NCI-H524 treated with DMSO at 0.1 percent for 48 hours (cell line): ENCODE results near the gene DUSP28.
"Not testable (repeated sequence)": the region's sequence is repeated elsewhere in the genome, so short reads cannot be mapped to it uniquely, and the experiment has no call there.

Experiments
- DNase-seq: peaks from one replicate; lab custom pipeline; 2025; lab: John Stamatoyannopoulos, UW

The DUSP28 gene, protein sequence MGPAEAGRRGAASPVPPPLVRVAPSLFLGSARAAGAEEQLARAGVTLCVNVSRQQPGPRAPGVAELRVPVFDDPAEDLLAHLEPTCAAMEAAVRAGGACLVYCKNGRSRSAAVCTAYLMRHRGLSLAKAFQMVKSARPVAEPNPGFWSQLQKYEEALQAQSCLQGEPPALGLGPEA

DNA sequence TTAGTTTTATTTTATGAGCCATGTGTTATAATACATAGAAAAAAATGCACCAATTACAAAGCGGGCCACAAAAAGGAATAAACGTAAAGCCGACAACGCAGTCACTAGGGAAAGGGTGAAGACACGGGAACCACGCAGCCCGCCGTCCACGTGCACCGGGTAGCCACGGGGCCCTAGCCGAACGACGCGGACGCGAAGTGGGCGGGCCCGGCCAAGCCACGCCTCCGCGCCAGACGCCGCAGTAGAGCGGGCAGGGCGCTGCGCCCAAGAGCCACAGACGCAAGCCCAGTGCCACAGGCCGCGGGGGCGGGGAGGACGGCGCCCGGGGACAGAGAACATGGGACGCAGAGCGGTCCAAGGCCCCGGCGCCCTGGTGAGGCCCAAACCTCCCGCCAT is at the start of gene DUSP28:
Gene DUSP28 (plus strand): TSS at position 274 of the 396 bp plus-strand sequence. CDS start 328 bp downstream, outside the sequence.
- peak; percentile 36 for DNase-seq

DNA sequence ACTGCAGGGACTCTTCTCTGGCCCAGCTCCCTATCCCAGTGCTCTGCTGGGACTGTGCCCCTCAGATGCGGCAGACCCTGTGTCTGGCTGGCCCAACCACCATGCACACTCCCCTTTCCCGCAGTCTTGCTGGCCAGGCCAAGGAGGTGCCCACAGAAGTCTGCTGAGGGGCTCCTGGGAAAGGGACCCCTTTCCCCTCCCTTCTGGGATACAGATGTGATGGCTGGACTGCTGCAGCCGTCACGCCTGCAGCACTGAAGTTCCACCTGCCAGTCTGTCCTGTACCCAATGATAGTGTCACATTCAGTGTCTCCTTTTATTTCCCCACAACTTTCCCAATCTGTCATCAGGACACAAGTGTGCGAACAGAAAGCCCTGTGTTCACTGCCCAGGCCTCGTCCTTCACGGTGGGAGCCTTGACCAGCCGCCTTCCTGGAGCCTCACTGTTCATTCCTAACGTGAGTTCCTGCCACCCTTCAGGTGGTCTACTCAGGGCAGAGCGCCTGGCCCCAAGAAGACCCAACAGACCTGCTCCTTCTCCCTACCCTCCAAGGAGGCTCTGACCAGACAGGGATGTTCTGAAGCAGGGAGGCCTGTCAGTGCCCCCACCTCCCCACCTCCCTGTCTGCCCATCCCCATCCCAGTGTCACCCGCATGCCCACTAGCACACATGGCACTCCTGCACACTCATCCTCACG is 49.5 kb upstream of the DUSP28 start:
- no peak for DNase-seq

DNA sequence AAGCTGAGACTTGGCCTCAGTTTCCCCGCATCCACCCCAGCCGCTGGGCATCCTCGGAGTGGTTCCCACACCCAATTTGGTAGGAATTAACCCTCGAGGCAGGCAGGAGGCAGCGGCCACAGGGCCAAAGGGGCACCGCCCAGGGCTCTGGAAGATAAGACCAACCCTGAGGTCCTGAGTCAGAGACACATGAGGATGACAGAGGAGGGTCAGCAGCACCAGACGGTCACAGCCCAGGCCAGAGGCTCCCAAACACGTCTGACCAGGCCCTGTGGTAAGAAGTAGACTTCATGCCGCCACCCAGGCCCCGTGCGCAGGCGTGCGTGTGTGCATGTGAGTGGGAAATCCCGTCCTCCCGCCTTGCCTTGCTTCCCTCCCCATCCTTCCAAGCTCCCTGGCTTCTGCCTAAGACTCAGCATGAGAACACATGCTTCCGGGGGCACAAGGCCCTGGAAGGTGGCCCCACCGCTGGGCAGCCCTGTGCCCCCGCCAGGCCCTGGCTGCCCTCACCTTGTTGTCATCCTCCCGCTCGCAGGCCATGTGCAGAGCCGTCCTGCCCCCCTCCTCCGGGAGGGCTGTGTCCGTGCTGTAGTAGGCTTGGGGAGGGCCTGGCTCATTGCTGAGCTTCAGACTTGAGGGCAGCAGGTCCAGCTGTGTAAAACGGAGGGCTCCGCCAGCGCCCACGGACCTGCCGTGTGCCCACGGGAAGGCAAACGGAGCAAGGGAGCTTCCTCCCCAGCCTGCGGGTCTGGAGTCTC is 48.6 kb upstream of the DUSP28 start:
- DNase-seq, result no peak

DNA sequence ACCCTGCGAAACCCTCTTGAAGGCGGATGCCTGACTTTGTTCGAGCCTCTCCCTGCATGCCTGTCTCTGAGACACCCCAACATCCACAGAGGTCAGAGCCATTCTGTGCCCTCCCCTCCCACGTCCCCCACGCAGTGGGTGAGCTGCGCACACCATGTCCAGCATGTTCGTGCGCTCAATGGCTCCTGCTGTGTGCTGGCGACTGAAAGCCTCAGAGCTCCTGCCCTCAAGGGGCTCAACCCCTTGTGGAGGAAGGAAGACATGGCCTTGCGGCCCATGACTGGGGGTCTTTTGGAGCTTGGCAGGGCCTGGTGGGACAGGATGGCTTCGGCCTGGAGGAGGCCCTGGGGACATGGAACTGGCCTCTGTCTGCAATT is 48.1 kb upstream of the DUSP28 start:
- DNase-seq, result no peak

DNA sequence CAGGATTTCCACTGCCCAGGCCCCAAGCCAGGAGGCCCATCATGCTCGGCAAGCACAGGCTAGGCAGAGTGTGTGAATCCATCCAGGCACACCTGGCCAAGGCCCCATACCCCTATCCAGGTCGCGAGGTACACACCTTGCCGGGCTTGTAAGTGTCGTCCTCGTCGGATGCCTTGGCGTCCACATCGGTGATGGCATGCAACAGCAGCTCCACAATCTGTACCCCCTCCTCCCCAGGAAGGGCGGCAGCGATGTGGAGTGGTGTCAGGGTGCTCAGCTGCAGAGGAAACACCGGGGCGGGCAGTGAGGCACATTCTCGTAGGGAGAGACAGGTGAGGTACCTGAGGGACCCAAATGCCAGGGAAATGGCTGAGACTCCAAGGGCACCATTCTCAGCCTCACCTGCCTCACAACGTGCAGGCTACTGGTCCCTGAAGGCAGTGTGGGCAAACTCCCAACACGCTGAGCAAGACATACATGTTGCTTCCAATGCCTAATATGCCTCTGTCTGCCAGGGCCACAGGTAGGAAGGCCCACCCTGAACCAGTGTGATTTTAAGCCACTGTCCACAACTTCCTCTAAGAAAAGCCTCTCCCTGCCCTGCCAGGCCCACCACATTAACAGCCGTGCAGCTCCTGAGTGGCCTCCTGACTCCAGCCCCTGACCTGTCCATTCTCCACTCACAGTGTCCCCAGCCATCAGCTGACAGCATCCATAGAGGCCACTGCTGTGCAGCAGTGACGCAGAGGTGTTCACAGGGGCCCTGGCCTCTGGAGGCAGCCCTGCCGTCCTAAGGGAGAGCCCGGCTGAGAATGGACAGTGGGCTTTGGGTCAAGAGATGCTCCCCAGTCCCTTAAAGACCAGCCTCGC is 47.3 kb upstream of the DUSP28 start:
- no peak for DNase-seq

DNA sequence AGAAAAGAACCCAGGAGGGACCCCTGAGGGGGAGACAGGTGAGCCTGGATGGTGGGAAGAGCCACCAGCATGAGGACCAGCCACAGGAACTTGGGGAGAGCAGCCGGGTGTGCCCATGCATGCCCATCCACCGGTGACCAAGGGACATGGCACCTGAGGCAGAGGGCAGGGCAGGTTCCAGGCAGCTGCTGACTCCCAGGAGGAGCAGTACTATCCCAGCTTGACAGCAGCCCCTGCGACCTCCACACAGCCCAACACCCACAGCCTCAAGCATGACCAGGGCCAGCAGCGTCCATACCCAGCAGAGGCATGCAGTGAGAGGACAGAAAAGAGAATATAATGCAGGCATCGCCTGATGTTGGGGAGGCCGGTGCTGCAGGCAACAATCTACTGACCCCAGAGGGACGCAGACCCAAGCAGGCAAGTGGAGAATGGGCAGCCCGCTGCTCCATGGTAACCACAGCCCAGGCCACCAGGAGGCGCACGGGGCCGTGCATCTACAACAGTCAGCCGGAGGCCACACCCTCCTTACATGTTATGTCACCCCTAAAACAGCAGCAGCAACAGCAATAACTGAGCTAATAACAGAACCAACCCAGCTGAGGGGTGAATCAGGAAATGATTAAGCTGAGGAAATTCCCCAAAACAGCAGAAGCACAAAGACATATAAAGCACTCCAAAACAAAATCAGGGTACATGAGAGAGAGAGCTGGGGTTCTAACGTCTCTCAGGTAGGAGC is 46.4 kb upstream of the DUSP28 start:
- no peak for DNase-seq

DNA sequence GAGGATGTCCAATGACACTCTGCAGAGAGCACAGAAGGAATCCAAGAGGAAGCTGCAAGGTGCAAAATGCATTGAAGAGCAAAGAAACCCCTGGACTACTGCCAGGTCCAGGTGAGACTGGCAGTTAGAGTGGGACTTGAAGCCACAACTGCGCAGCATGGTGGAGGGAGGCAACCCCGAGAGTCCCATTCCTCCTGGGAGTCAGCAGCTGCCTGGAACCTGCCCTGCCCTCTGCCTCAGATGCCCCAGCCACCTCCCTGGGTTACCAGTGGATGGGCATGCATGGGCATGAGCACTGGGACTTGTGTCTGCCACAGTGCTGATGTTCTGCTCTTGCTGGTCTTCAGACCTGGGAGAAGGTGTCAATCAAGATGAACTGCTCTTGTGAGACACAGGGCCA is 45.5 kb upstream of the DUSP28 start:
- no peak for DNase-seq

DNA sequence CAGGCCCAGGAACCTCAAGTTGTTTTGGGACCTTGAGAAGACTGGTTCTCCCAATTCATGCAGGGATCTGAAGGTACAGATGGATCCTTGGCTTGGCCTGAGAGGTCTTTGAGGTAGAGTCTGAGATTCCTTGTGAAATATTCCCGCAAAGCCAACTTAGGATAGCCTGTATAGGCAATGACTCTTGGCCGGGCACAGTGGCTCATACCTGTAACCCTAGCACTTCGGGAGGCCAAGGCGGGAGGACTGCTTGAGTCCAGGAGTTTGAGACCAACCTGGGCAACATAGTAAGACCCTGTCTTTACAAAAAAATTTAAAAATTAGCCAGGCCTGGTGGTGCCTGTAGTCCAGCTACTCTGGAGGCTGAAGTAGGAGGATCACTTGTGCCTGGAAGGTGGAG is 42.8 kb upstream of the DUSP28 start:
- no peak for DNase-seq

DNA sequence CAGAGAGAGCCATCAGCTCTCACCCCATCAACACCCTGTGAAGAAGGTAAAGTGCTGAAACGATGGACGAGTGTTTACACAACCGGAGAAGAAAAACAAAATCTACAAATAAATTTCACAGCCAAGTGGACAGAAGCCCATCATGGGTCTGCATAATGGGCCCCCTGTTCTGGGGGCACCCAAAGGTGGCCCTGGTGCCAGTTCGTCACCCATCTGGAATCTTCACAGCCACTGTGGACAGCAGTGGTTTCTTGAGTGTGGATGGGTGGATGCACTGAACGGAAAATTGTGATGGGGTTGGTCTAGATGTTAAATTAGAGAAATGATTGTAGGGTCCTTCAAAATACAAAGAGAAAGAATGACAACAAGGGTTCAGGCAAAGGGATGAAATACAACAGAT is 41.2 kb upstream of the DUSP28 start:
- no peak for DNase-seq

DNA sequence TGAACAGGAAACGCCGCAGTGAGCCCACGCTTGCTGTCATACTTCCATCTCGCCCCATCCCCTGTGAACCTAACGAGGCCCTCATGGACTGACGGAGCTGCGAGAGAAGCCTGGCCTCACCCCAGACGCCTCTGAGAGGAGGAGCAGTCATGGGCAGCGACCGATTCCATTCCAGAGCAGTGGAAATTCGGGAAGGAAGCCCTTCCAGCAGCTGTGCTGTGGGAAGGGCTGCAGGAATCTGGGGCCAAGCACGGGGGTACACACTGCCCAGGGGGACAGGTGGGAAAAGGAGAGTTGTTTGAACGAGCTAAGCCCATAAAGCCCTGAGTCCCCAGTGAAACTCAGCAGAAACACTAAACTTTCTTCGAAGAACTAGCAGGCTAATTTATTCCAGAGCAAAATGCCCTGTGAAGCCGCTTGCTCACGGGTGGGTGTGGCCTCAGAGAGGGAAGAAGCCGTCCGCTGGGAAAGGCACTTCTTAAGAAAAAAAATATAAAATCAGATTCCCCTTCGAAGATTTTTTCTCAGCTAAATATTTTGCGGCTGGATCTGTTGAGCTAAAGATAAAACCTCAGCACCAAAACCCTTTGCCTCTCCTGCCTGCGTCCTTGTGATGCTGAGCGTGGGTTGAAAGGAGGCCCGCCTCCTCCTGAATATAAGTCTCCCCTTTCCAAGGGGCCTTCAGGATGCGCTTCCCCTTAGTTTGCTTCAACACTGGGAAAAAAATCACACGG is 40.6 kb upstream of the DUSP28 start:
- no peak for DNase-seq

DNA sequence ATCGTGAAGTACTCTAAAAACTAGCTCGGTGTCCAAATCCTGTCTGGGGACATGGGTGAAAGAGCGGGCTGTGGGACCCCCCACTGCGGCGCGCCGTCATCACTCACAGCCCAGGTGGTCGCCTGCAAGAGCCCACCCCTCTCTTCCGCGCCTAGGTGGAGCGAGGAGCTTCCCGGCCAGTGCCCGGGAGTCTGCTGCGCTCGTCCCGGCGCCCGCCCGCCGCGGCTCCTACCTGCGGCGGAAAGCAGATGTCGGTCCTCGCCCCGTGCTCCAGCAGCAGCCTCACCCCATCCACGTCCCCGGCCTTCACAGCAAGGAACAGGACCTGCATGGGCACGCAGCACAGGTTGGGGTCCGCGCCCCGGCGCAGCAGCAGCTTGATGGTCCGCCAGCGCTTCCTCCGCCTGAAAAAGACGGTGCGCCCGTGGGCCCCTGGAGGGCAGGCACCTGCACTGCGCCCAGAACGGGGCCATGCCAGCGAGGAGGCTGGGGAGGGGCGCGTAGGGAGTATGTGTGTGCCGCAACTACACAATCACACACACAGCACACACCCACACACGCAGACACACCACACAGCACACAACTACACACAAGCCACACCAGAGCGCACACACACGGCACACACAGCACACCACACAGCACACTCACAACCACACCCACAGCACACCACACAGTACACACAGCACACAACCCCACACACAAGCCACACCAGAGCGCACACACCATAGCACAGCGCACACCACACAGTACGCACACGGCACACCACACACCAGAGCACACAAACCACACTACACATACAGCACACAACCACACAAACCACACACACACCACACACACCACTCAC is 39.8 kb upstream of the DUSP28 start:
- DNase-seq, result no peak

DNA sequence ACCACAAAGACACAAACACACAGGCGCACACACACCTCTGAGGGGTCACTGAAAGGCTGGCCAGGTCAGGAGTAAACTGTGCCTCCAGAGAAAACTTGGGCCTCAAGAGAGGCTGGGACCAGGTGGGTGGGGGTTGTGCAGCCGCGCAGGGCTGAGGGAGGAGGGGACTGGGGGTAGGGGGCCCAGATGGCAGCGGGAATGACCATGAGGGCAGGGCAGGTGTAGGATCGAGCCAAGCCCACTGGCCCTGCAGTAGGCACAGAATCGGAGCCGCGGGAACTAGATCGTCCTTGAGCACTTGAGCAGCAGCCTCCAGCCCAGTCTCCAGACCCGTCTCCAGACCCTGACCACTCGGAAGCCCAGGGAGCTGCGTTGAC is 39.2 kb upstream of the DUSP28 start:
- DNase-seq, result no peak

DNA sequence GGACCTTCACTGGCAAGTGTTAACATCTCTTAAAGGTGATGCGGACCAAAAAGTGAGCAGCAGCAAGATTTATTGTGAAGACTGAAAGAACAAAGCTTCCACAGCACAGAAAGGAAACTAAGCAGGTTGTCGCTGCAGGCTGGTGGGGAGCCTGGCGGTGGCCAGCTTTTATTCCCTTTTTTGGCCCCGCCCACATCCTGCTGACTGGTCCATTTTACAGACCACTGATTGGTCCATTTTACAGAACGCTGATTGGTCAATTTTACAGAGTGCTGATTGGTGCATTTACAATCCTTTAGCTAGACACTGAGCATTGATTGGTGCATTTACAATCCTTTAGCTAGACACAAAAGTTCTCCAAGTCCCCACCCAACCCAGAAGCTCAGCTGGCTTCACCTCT is 38.3 kb upstream of the DUSP28 start:
- DNase-seq, result not testable (repeated sequence)

DNA sequence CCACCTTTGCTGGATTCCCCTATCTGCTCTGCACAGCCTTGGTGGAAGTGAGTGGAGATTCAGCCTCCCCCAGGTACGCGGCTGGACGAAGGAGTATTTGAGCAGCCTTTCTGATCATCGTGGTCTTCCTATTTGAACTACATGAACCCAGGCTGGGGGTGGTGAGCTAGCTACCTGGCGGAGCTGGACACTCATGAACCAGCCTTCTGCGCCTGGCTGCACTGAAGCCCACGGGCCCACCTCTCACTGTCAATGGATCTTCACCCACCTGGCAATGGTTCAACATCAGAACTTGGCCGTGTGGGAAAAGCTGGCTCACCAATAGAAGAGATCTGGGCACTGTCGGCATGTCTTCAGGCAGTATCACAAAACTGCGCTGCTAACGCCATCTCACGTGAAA is 37.8 kb upstream of the DUSP28 start:
- DNase-seq, result no peak

DNA sequence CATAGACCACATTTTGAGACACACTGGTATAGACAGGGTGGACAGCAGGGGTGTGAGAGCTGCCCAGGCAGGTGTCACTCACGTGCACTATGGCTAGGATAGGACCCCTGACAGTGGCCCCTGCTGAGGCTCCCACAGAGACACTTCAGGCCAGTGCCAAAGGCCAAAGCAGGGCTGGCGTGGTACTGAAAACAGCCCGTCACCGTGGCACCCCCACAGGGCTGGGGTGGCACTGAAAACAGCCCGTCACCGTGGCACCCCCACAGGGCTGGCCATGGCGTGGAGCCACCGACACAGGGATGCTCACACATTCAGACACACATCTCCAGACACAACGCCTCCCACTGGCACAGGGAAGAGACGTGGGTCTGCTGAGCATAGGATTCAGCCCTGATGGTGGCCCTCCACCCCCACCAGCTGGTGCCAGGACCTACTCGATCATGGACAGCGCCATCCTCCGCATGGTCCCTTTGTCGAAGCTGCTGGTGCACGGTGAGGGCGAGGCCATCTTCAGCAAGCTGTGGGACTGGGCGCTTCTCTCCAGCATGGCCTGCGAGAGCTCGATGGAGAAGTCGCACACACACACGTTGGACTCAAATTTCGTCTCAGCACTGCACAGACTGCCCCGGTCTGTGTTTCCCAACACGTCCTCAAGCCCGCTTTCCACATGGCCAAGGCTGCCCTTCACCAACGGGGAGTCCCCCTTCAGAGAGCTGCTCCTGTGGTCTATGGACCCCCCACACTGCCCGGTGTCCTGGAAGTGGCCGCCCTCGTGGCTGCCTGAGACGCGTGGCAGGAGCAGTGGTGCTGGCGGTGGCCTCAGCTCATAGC is 36.5 kb upstream of the DUSP28 start:
- DNase-seq, result no peak

DNA sequence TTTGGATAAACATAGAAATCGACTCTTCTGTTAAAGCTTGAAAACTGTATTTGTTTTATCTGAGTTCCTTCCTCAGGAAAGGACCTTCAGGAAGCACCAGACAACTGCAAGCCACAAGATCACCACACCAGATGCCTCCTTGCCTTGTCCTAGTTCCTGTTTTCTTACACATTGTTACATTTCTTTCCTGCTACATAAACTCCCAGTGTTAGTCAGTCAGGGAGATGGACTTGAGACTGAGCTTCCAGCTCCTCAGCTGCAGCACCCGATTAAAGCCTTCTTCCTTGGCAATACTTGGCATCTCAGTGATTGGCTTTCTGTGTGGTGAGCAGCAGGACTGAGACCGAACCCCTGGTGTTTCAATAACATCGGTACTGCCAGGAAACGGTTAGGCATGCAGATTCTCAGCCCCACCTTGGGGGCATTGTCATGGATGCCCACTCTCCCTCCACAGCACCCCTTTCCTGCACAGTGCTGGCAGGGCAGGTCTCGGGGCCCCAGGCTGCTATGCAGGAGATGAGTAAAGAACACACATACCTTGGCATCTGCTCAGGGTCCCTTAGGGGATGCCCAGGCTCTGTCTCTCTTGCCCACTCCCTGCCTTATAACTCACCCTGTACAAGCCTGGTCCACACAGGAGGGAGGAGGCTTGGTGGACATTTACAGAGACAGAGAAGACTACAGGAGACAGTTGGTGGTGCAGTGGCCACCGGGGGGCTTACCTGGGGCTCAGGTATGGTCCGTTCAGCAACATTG is 35.0 kb upstream of the DUSP28 start:
- DNase-seq, result no peak

DNA sequence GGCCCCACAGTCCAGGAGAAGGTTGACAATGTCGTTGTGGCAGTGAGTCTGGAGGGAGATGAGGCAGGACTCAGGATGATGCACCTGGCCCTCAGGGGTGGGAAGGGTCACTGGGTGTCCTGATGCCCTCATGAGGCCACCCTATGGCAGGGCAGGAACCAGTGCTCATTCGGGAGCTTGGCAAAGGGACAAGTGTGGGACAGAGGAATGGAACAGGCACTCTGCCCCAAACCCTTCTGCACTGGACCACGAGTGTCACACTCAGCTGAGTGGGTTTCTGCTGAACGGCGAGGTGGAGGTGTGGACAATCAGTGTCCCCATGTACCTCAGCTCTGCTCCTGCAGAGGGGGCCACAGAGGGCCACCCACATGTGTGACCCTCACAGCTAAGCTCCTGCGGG is 34.4 kb upstream of the DUSP28 start:
- DNase-seq, result no peak

DNA sequence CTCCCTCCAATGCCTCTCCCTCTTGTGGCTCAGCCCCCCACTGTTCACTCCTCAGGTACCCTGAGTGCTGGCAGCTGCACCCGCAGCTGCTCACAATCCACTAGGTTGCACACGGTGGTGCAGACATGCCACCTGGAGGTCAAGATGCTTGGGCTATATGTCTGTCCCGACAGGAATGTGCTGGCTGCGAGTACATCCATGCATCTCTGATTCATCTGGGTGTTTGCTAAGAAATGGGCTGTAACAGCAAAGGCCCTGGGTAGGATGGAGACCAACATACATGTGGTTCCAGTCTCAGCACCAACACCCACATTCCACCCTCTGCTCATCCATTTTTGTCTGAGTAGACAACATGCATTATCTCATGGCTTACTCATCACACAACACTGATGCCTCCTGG is 33.6 kb upstream of the DUSP28 start:
- DNase-seq, result no peak
